Measurements from ENCODE around the gene TIMM44.
"Not testable (repeated sequence)": the region's sequence is repeated elsewhere in the genome, so short reads cannot be mapped to it uniquely, and the experiment has no call there.

Gene TIMM44

GRCh38 chr19:7897292-7897691 is 46.2 kb downstream of the TIMM44 start:
- DNase-seq = no peak

GRCh38 chr19:7895565-7895964 is 47.9 kb downstream of the TIMM44 start:
- DNase-seq = no peak

DNA sequence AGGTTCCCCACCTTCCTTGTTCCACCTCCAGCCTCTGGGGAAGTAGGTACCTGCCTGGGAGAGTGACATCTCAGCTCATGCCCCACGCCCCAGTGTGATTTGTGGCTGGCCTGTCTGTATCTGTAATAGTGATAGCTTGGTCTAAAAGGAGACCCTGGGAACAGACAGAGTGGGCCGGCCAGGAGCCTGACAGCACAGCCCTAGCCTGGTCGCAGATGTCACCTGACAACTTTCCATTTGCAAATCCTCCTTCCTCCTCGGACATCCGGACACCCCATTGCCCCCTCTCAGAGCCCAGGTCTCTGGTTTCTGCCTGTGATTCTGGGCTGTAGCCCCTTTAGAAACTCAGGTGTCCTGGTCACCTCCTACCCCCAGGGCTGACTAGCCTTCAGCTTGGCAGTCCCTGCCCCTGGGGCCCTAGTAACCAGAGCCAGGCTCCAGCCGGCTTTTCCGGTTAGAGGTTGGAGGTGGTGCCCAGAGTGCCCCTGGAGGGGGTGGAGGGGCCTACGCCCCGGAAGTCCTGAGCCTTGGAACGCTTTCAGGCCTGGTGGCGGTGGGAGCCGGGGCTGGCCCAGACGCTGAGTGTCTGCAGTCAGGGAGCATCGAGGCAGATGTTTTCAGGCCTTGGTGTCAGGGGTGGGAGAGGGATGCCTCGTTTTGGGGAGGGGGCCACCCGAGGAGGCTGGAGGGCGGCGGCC is 48.7 kb downstream of the TIMM44 start:
- DNase-seq = no peak

GRCh38 chr19:7893362-7894101 is 49.9 kb downstream of the TIMM44 start:
- DNase-seq = not testable (repeated sequence)

DNA sequence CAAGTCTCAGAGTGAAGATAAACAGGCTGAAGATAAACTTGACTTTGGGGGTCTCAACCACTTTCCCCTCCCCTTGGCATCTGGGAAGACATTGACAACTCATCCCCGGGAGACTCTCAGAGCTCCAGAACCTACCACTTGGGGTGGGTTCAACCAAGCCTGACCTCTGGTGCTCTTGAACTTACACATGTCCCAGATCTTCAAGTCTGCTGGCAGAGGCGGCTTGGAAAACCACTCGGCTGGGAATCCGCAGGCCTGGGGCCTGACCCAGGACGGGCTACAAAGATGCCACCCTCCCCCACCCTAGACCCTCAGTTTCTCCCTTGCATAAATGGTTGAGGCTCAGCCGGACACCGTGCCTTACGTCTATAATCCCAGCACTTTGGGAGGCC is 54.6 kb downstream of the TIMM44 start:
- no peak for DNase-seq

DNA sequence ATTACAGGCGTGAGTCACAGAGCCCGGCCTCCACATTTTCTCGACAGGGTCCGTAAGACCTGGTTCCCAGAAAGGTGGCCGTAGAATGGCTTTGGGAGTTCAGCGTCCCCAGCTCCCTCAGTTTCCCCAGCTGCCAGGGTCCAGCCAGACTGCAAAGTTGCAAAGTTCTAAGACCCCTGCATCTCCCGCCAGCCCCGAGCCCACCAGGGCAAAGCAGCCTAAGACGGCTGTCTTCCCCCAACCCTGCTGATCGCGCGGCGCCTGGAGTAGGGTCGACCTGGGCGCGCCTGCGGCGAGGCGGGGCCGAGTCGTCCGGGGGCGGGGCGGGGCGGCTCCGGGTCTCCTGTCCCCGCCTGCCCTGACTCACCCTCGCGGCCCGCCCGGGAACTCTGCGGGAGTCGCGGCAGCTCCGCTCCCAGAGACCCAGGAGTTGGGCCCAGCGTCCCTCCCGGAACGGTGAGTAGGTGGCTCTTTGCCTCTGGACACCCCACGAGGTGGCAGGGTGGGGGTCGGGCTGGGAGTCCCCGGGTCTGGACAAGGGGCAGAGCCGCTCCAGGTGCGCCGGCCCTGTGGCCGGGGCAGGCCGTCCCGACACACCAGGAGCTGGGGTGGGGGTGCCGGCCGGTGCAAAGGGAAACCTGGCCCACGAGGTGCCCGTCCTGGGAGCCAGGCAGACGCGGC is 55.2 kb downstream of the TIMM44 start, which contains the start of gene LRRC8E:
LRRC8E (plus strand) TSS at position 366 of the 681 bp plus-strand sequence. CDS start 7,094 bp downstream, outside the sequence.
- DNase-seq = no peak

GRCh38 chr19:7887408-7888144 is 55.9 kb downstream of the TIMM44 start:
- no peak for DNase-seq

DNA sequence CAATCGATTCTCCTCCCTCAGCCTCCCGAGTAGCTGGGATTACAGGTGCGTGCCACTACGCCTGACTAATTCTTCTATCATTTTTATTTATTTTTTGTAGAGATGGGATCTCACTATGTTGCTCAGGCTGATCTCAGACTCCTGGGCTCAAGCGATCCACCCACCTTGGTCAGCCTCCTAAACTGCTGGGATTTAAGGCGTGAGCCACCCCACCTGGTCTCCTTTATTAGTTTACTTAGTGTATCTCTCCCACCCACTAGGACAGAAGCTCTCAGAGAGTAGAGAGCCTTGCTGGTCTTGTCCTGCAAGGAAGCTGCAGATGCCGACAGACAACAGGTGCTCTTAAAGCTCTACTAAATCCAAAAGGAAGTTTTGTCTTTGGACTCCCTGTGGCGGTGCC is 57.6 kb downstream of the TIMM44 start:
- DNase-seq = no peak

- DNase-seq = no peak
These were observed 59.5 kb downstream of the TIMM44 start for GRCh38 chr19:7883796-7884570.

GRCh38 chr19:7883105-7883504 is 60.4 kb downstream of the TIMM44 start:
- no peak for DNase-seq

- DNase-seq = no peak
These were observed 61.6 kb downstream of the TIMM44 start for GRCh38 chr19:7881910-7882309.

DNA sequence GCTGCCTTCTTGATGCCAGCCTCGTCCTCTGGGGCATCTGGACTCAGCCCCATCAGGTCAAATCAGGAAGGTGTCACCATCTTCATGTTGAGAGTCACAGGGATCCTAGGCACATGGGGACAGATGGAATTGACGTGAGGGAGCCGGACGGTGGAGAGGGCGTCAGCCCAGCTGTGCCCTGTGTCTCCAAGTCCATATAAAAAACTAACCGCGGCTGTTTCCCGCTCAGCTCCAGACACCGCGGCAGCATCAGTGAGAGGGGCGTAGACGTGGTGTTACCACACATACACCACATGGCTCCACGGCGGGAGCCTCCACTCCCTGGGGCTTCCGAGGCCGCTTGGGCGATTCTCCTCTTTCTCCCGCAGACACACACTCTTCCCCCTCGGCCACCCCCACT is 63.6 kb downstream of the TIMM44 start:
- DNase-seq = no peak

DNA sequence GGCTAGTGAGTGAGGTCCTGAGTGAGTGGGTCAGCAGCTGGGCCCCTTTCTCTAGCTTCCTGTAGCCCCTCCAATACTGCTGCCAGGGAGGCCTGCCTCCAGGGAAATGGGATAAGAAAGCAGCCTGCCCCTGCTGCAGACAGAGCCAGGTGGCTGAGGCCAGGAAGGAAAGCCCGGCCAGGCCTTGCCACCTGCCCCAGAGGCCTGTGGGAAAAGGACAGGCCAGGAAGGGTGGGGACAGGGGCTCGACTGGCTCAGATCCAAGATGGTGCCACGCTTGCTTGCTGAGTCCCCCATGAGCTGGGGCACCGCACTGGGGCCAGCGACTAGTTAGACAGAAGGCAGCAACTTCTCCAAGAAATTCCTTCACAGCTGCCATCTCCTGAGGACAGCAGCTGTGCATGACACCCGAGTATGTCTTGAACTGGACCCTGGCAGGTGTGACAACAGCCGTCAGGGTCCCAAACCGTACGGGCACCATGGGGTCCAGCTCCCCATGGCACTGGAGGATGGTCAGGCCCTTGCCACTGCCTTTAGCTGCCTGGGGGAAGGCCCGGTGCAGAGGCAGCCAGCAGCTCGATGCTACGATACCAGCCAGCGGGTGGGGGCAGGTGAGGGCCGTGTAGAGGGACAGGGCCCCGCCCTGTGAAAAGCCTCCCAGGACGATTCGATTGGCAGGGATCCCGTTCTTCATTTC is 64.2 kb downstream of the TIMM44 start:
- DNase-seq = no peak

- no peak for DNase-seq
These were observed 66.1 kb downstream of the TIMM44 start for GRCh38 chr19:7877249-7877836.
